Vagina (tissue), 2 donors: ENCODE measurements around the gene PDE2A. TPM values are rescaled to one million over a fixed set of nuclear protein-coding genes. Genes with fewer than 3 reads are reported as not detected.

Experiments
- DNase-seq, 2 donors: peaks; one replicate each; pipeline ENCODE4 v3.0.0-alpha.2; 2017; ENCODE audit errors: extremely low spot score in 2 of 2
- H3K27ac ChIP-seq: fragments of 200-600 bp; sonication (generic); one replicate; pipeline ENCODE4 v1.5.1; 2019
- H3K27me3 ChIP-seq: fragments of 200-600 bp; sonication (generic); one replicate; pipeline ENCODE4 v1.5.1; 2019
- H3K36me3 ChIP-seq, 2 donors: fragments of 200-600 bp; sonication (generic); one replicate each; pipeline ENCODE4 v1.5.1; 2017 to 2019
- H3K4me1 ChIP-seq: fragments of 200-600 bp; sonication (generic); one replicate; pipeline ENCODE4 v1.5.1; 2019
- H3K4me3 ChIP-seq, 2 donors: fragments of 200-600 bp; sonication (generic); 1 replicate in 1 of 2; 2 replicates in 1 of 2; pipeline ENCODE4 v1.5.1; 2016 to 2019
- H3K9me3 ChIP-seq: fragments of 200-600 bp; sonication (generic); one replicate; pipeline ENCODE4 v1.5.1; 2019
- CTCF ChIP-seq, 3 experiments: fragments of 450-650 bp in 2 of 3; fragments of 200-600 bp in 1 of 3; sonication (generic) in 1 of 3; IDR thresholded peaks; one replicate each; pipeline ENCODE4 v1.5.1; 2017 to 2019; ENCODE audit warnings: antibody characterized with exemption in 3 of 3, mild to moderate bottlenecking in 2 of 3, moderate library complexity in 2 of 3
- POLR2A ChIP-seq, 2 donors: fragments of 450-650 bp; IDR thresholded peaks; one replicate each; pipeline ENCODE4 v1.6.1; 2017; ENCODE audit warnings: antibody characterized with exemption in 2 of 2, mild to moderate bottlenecking in 2 of 2, moderate library complexity in 2 of 2
- POLR2AphosphoS5 ChIP-seq, 2 donors: sonication (generic); formaldehyde crosslinking; IDR thresholded peaks; one replicate each; pipeline ENCODE4 v1.9.0; 2017; ENCODE audit warnings: antibody characterized with exemption in 2 of 2, mild to moderate bottlenecking in 2 of 2, low read depth in 1 of 2; ENCODE audit not compliant: insufficient read depth in 1 of 2
- intact Hi-C: fragments of 100-400 bp; cut with DNase I; formaldehyde crosslinking; loops from one replicate; pipeline ENCODE4 v1.15.1; 2023
- total RNA-seq: library from RNA; depleted of rRNA; stranded (reverse); fragments of >200 nt; gene quantifications from one replicate; pipeline ENCODE4 v1.2.3, GENCODE V29; 2016

Gene PDE2A
- total RNA-seq, 1 donor from 2014 or later, result 57.0 TPM

- no peak for TF ChIP-seq CTCF (IDR thresholded peaks at IDR 0.05)
- no peak for TF ChIP-seq POLR2A (IDR thresholded peaks at IDR 0.05)
- no peak for TF ChIP-seq POLR2AphosphoS5 (IDR thresholded peaks at IDR 0.05; ENCODE audit: insufficient read depth in 1 of 2, low read depth in 1 of 2)
- H3K27me3 ChIP-seq, result no peaks in the 10 kb centered on the region
- no peak overlapping the region for H3K27ac ChIP-seq
- DNase-seq, result no peak
- H3K4me1 ChIP-seq, result no peaks in the 10 kb centered on the region
- H3K9me3 ChIP-seq, result no peaks in the 10 kb centered on the region
- H3K4me3 ChIP-seq, result no peak overlapping the region
- intact Hi-C loops, result no loop called here
- no peaks in the 10 kb centered on the region for H3K36me3 ChIP-seq
Measured at GRCh38 chr11:72652873-72653630, 21.2 kb downstream of the PDE2A start.

DNA sequence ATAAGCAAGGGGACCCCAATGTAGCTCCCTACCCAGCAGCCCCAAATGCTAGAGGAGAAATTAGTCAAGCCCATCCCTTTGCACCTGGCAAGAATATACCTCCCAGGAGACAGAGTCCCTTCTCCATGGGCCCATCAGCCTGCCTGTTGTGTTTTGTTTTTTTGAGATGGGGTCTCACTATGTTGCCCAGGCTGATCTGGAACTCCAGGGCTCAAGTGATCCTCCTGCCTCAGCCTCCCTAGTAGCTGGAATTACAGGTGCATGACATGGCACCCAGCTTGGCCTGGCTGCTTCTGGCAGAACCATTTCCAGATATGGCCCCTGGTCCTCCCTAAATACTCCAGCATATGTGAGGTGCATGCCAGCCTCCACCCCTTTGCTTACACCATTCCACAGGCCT, 22.1 kb downstream of the PDE2A start:
- TF ChIP-seq POLR2AphosphoS5 (IDR thresholded peaks at IDR 0.05; ENCODE audit: insufficient read depth in 1 of 2, low read depth in 1 of 2) (no peak), CTCF (IDR thresholded peaks at IDR 0.05) (no peak), POLR2A (IDR thresholded peaks at IDR 0.05) (no peak)
- DNase-seq, result no peak
- H3K9me3 ChIP-seq, result no peaks in the 10 kb centered on the region
- no peak overlapping the region for H3K4me3 ChIP-seq
- no peak overlapping the region for H3K27ac ChIP-seq
- H3K36me3 ChIP-seq, result no peaks in the 10 kb centered on the region
- H3K27me3 ChIP-seq, result no peaks in the 10 kb centered on the region
- intact Hi-C loops, result no loop called here
- H3K4me1 ChIP-seq, result no peaks in the 10 kb centered on the region

GRCh38 chr11:72649215-72649976, 24.8 kb downstream of the PDE2A start:
- Histone ChIP-seq H3K36me3 (no peaks in the 10 kb centered on the region), H3K27ac (no peak overlapping the region), H3K4me1 (no peaks in the 10 kb centered on the region), H3K4me3 (no peak overlapping the region), H3K27me3 (no peaks in the 10 kb centered on the region), H3K9me3 (no peaks in the 10 kb centered on the region)
- intact Hi-C loops, result no loop called here
- no peak for TF ChIP-seq POLR2AphosphoS5 (IDR thresholded peaks at IDR 0.05; ENCODE audit: insufficient read depth in 1 of 2, low read depth in 1 of 2)
- no peak for TF ChIP-seq POLR2A (IDR thresholded peaks at IDR 0.05)
- no peak for TF ChIP-seq CTCF (IDR thresholded peaks at IDR 0.05)
- DNase-seq, result no peak

DNA sequence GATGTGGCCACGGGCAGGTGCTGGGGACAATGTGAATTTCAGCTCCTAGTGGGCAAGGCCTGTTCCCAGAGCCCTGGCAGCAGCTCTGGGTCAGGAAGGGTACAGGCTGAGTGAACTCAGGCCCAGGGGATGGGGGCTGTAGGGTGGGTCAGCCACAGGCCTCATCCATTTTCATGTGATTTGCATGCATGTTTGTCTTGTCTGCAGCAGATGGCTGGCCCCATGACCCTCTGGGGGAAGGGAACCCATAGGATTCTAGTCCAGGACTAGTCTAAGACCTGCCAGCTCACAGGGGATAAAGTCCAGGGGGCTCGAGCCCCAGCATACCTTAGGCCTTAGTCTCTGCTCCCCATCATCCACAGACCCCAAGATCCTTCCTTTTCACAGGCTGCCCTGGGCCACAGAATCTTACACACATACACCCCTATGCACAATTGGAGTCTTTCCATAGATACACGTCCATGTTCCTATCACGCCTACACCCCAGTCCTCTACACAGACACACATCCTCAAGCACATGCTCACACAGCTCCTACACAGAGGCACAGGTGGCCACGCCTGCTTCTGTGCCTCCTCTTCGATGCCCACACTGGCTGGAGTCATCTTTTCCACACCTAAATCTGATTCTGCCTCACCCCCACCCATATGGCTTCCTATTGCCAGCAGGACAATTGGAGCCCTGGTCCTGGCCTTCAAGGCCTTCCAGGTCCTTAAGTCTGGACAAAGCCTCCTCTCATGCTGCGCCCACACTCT, 25.7 kb downstream of the PDE2A start:
- intact Hi-C loops, result no loop called here
- Histone ChIP-seq H3K27ac (no peak overlapping the region), H3K4me3 (no peak overlapping the region)

More for the DNA sequence above, 25.7 kb downstream of the PDE2A start:
- DNase-seq, result no peak
- H3K27me3 ChIP-seq, result no peaks in the 10 kb centered on the region
- H3K36me3 ChIP-seq, result no peaks in the 10 kb centered on the region
- H3K9me3 ChIP-seq, result no peaks in the 10 kb centered on the region
- TF ChIP-seq CTCF (IDR thresholded peaks at IDR 0.05) (no peak), POLR2AphosphoS5 (IDR thresholded peaks at IDR 0.05; ENCODE audit: insufficient read depth in 1 of 2, low read depth in 1 of 2) (no peak), POLR2A (IDR thresholded peaks at IDR 0.05) (no peak)
- H3K4me1 ChIP-seq, result no peaks in the 10 kb centered on the region
